Central memory CD8-positive, alpha-beta T cell (primary cell): ENCODE measurements around the gene TRIM46.
A peak's percentile ranks its signal among the peaks of the same experiment; 100 is the strongest.

Source experiments
- ATAC-seq: fragments of 150-1000 bp; cut with Tn5 transposase; replicated peaks from 2 replicates; pipeline ENCODE4 v1.10.0; 2022; ENCODE audit warnings: mild to moderate bottlenecking, moderate FRiP score, moderate number of reproducible peaks; ENCODE audit not compliant: poor library complexity, severe bottlenecking; ENCODE audit errors: extremely low read depth
- DNase-seq, 2 donors: peaks; one replicate each; pipeline ENCODE4 v3.0.0; 2021; ENCODE audit warnings: low spot score in 2 of 2
- H3K27ac Mint-ChIP-seq: one replicate; pipeline ENCODE4 v1.8.0; 2022; ENCODE audit warnings: low read depth, mild to moderate bottlenecking, moderate library complexity, mixed read lengths
- H3K27me3 Mint-ChIP-seq: one replicate; pipeline ENCODE4 v1.8.0; 2022; ENCODE audit warnings: mixed read lengths
- H3K36me3 Mint-ChIP-seq: one replicate; pipeline ENCODE4 v1.8.0; 2022; ENCODE audit warnings: mild to moderate bottlenecking, moderate library complexity, mixed read lengths; ENCODE audit not compliant: insufficient read depth
- H3K4me1 Mint-ChIP-seq: one replicate; pipeline ENCODE4 v1.8.0; 2022; ENCODE audit warnings: mixed read lengths
- H3K4me3 Mint-ChIP-seq: one replicate; pipeline ENCODE4 v1.8.0; 2022; ENCODE audit warnings: mild to moderate bottlenecking, moderate library complexity, mixed read lengths
- H3K9me3 Mint-ChIP-seq: one replicate; pipeline ENCODE4 v1.8.0; 2022; ENCODE audit warnings: mixed read lengths

The TRIM46 gene, protein sequence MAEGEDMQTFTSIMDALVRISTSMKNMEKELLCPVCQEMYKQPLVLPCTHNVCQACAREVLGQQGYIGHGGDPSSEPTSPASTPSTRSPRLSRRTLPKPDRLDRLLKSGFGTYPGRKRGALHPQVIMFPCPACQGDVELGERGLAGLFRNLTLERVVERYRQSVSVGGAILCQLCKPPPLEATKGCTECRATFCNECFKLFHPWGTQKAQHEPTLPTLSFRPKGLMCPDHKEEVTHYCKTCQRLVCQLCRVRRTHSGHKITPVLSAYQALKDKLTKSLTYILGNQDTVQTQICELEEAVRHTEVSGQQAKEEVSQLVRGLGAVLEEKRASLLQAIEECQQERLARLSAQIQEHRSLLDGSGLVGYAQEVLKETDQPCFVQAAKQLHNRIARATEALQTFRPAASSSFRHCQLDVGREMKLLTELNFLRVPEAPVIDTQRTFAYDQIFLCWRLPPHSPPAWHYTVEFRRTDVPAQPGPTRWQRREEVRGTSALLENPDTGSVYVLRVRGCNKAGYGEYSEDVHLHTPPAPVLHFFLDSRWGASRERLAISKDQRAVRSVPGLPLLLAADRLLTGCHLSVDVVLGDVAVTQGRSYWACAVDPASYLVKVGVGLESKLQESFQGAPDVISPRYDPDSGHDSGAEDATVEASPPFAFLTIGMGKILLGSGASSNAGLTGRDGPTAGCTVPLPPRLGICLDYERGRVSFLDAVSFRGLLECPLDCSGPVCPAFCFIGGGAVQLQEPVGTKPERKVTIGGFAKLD

DNA sequence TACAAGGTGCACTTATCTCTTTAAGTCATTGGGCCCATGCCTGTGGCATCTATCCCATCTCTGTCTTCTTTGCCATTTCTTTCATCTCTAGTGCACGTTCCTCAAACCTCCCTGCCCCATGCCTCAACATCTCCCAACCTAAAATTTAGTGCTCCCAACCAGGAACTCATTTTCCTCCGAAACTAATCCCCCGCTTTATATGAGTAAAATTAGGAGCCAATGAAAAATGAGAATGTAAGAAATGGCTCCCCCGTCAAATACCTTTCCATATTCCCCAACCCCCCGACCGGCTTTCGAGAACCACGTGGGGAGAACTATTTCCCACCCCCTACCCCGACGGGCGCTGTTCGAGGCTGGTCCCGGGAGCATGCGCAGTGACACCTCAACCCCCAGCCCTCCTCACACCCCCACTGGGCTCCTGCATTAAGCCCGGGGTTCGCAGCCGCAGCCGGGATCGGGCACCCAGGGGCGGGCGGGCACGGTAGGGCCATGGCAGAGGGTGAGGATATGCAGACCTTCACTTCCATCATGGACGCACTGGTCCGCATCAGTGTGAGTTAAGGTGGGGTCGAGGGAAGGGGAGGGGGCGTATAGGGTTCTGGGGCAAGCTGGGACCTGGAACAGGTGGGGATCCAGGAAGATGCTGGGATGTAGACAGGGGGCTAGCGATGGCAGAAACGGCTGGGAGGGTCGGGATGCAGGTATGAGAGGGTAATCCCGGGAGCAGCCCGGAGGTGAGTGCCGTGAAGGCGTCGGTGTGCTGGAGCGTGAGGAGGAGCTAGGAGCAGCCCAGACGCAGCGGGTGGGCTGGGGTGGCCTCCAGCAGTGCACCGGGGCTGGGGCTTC is at the start of gene TRIM46:
Gene TRIM46 (plus strand): TSS at position 372 of the 846 bp plus-strand sequence. CDS start 118 bp downstream, at position 490.
- Mint-ChIP-seq H3K27me3 (no peaks in the 10 kb centered on the region), H3K36me3 (peaks cover 35% of the 10 kb centered on the region), H3K9me3 (no peaks in the 10 kb centered on the region), H3K4me3 (peak within 1 kb of the TSS; percentile 97), H3K4me1 (peaks cover 43% of the 10 kb centered on the region), H3K27ac (peak within 1 kb of the TSS; percentile 97)
- ATAC-seq (peak; percentile 22), DNase-seq (no peak)

DNA sequence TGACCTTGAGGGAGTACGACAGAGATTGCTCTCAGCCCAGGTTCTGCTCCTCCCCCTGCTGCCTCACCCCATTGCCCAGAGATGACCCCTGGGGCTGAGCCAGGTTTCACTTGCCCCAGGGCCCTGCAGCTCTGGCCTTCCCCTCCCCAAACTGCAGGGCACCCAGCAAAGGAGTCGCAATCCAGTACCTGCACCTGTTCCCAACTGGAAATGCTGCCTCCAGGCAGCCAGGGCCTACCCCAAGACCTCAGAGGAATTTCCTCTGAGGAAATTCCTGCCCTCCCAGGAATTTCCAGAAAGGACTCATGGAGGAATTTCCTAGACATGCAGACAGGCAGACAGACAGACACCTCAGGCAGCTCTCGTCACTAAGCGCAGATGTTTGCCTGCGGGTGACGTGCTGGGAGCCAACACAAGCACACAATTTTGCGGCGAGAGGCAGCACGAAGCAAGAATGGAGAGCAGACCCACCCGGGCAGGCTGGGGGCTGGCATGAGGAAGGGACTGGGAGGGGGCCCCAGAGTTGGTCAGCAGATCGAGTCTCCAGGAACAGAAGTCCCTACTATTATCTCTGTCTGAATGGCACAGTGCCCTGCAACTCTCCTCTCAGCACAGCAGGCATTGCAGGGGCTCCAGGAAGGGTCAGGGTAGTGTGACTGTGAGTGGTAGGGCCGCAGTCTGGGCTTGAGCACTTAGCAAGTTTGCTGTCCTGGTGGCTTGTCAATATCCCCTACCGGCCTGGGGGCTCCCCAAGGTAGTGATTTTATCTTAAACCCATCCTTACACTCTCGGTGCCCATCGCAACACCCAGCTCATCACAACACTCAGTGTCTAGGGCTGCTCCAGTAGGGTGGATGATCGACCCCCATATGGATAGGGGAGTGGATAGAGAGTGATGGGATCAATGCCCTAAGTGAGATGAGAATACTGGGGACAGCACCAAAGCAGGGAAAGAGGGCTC is 48.9 kb upstream of the TRIM46 start:
- no peak overlapping the region for H3K4me3 Mint-ChIP-seq
- ATAC-seq (no peak), DNase-seq (no peak)
- H3K27ac Mint-ChIP-seq = no peak overlapping the region
- no peaks in the 10 kb centered on the region for H3K36me3 Mint-ChIP-seq
- no peaks in the 10 kb centered on the region for H3K9me3 Mint-ChIP-seq
- peaks cover 24% of the 10 kb centered on the region for H3K4me1 Mint-ChIP-seq
- H3K27me3 Mint-ChIP-seq = peaks cover 31% of the 10 kb centered on the region

DNA sequence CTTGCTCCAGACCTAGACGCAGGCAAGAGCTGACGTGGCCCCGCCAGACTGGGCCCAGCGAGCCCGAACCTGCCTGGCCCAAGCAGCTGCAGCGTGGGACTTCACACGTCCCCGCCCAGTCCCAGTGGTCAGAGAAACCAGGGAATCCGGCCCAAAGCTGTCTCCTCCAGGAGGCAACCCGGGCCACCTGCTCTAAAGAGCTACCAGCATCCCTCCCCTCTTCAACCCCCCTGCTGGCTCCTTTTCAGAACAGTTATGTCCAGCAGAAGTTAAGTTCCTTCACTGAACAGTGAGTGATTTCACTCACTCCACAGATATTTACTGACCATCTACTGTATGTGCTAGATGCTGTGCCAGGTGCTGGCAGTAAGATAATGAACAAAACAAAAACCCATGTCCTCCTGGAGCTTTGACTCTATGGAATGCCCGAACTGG is 48.1 kb upstream of the TRIM46 start:
- Mint-ChIP-seq H3K4me1 (peaks cover 24% of the 10 kb centered on the region), H3K27ac (no peak overlapping the region), H3K9me3 (no peaks in the 10 kb centered on the region), H3K36me3 (no peaks in the 10 kb centered on the region), H3K27me3 (peaks cover 36% of the 10 kb centered on the region), H3K4me3 (peak overlapping the region; percentile 32)
- no peak for DNase-seq
- no peak for ATAC-seq

DNA sequence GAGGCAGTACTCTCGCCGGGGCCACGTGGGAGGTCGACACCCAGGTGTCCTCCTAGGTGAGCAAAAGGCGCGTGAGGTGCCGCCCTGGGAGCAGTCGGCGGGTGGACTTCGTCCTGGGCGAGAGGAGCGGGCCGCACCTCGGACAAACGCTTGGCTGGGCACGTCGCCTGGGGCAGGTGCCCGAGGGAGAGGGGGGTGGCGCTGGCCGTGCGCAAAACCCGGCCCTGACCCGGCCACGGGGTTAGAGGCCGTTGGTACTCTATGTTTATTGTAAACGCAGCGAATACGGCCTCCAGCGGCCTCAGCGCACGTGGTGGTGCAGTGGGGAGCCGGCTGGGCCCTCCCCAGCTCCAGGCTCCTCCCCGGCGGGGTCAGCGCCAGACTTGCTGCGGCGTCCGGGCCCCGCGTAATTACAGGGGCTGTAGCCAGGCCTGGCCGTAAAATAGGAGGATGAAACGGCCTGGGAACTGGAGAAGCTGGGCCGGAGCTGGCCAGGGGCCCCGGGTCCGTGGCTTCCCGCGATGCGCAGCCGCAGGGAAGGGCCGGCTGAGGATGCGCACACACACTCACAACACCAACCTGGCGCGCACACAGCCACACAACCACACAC is 47.6 kb upstream of the TRIM46 start:
- H3K4me3 Mint-ChIP-seq = peak overlapping the region; percentile 81
- H3K36me3 Mint-ChIP-seq = no peaks in the 10 kb centered on the region
- H3K27ac Mint-ChIP-seq = no peak overlapping the region
- no peaks in the 10 kb centered on the region for H3K9me3 Mint-ChIP-seq
- peaks cover 41% of the 10 kb centered on the region for H3K27me3 Mint-ChIP-seq
- no peak for DNase-seq
- ATAC-seq = no peak
- H3K4me1 Mint-ChIP-seq = peaks cover 24% of the 10 kb centered on the region

DNA sequence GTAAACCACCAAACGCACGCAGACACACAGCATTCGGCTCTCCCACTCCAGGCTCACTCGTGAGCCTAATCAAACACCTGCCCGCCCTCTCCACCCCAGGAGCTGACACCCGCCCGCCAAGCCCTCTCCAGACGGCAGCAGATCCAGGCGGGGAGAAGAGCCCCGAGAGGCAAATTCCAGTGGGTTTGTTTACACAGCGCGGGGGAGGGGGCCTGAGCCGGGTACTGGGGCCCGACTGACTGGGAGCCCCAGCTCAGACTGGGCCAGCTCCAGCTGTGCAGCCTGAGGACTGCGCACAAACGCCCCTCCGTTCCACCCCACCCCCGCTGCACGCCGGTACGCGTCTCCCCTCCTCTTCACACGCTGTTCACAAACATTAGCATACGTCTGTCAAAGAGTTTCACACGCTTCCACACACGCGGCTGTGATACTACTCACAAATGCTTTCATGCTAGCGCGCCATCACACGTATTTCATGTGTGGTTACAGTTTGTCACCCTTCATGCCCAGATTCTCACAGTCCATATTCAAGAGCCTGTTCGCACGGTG is 47.0 kb upstream of the TRIM46 start:
- Mint-ChIP-seq H3K36me3 (no peaks in the 10 kb centered on the region), H3K27ac (peak overlapping the region; percentile 30), H3K4me3 (peak overlapping the region; percentile 81), H3K9me3 (no peaks in the 10 kb centered on the region), H3K4me1 (peaks cover 24% of the 10 kb centered on the region), H3K27me3 (peaks cover 44% of the 10 kb centered on the region)
- DNase-seq (peak in 1 of 2 donors; percentile 50), ATAC-seq (peak; percentile 93)

DNA sequence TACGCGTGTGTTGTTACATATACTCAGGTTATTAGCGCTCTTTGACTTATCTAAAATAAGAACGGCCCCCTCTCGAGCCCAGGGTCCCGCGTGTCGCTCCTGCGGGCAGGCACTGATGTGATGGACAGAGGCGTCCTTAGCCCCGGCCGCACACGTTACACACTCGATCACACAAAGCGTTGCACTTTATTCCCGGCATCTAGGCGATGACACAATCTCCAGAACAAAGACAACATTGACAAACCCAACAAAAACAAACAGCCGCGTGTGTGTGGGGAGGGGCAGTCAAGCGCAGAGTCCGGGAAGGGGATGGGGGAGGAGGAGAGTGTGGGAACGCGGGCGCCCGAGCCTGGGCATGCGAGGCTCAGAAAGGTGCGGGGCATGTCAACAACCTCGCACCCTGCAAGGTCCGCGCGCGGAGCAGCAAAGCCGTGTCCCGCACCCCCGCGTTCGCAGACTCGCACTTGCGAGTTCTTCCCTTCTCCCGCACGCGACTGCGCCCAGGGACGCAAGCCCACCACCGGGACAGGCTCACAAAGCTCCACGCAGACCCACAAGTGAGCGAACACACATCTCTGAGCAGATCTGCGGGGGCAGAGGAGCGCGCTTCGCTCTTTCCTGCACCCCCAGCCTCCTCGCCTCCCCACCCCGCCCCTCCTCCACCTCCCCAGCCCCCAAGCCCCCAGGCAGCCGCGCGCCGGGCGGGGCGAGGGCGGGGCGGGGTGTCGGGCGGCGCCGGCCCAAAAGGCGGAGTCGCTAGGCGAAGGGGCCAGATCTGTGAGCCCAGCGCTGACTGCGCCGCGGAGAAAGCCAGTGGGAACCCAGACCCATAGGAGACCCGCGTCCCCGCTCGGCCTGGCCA is 46.3 kb upstream of the TRIM46 start, which contains the start of gene EFNA1:
Gene EFNA1 (plus strand): TSS at position 772 of the 862 bp plus-strand sequence. CDS start 102 bp downstream, outside the sequence.
- peaks cover 24% of the 10 kb centered on the region for H3K4me1 Mint-ChIP-seq
- no peaks in the 10 kb centered on the region for H3K9me3 Mint-ChIP-seq
- H3K36me3 Mint-ChIP-seq = no peaks in the 10 kb centered on the region
- H3K27me3 Mint-ChIP-seq = peaks cover 44% of the 10 kb centered on the region
- peak within 1 kb of the TSS; percentile 81 for H3K4me3 Mint-ChIP-seq
- ATAC-seq = peak; percentile 22
- peak within 1 kb of the TSS; percentile 30 for H3K27ac Mint-ChIP-seq
- no peak for DNase-seq

GRCh38 chr1:155127967-155128754 is 45.5 kb upstream of the TRIM46 start:
- H3K9me3 Mint-ChIP-seq = no peaks in the 10 kb centered on the region

DNA sequence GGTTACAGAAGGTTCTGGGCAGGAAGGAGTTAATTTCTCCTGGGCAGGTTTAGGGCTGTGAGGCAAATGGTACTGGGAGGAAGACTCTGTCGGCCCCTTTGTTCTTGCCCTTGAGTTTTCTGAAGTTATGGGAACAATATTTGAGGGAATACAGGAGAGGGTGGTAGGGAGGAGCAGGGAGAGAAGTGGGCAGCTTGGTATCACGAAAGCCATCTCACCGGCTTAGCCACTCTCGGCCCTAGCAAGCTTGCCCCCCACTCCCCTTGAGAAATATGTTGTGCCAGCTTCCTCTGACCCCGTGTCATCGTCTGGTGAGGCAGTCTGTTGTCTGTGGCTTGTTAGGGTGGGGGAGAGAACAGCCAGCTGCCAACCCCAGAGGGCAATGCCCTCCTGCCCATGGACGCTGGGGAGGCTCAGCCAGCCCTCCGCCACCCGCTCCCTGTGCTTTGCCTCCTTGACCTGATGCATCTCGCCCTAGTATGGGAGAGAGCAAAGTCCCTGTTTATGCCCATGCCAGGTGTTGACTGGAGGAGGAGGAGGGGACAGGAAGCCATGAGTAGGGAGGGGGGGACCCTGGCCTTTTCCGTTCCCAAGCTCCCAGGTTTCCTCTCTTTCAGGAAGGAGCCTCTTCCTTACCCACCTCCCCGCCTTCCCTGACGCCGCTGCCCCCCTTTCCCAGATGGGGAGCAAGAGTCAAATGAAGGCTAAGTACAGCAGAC is 44.7 kb upstream of the TRIM46 start:
- H3K4me3 Mint-ChIP-seq = peak overlapping the region; percentile 81
- H3K36me3 Mint-ChIP-seq = no peaks in the 10 kb centered on the region
- ATAC-seq (no peak), DNase-seq (no peak)
- H3K27me3 Mint-ChIP-seq = peaks cover 44% of the 10 kb centered on the region
- H3K9me3 Mint-ChIP-seq = no peaks in the 10 kb centered on the region
- no peak overlapping the region for H3K27ac Mint-ChIP-seq
- peaks cover 24% of the 10 kb centered on the region for H3K4me1 Mint-ChIP-seq

More at GRCh38 chr1:155127967-155128754, 45.5 kb upstream of the TRIM46 start:
- Mint-ChIP-seq H3K27me3 (peaks cover 44% of the 10 kb centered on the region), H3K4me1 (peaks cover 24% of the 10 kb centered on the region), H3K4me3 (peak overlapping the region; percentile 81), H3K27ac (peak overlapping the region; percentile 13), H3K36me3 (no peaks in the 10 kb centered on the region)
- ATAC-seq (no peak), DNase-seq (no peak)

DNA sequence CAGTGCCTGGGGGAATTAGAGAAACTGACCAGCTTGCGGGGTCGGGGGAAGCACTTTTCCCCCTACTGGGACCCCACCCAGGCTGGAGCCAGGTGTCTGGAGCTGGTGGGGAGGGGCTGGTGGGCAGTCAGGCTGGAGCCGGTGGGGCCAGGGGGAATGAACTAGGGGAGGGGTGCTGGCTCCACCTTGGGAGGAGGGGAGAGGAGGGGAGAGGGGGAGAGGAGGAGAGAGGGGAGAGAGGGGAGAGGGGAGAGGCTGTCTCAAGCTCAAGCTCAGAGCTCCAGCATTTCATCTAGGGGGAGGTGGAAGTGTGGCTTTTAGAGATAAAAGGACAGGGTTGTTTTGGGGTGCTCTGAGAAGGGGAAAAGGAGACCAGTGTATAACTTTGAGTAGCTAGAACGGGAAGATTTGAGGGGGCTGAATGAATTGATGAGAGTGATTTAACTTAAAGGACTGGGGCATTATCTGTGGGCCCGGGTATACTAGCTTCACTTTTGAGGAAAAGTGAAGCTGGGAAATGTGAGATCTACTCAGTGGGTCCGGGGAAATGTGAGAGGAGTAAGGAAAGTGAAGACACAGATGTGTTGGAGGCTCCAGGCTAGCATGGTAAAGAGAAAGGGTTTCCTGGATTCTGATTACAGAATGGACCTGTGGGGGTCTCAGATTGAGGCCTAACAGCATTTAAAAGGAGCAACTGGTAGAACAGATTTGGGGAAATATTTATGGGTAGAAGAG is 43.2 kb upstream of the TRIM46 start:
- Mint-ChIP-seq H3K36me3 (peaks cover 1% of the 10 kb centered on the region), H3K9me3 (no peaks in the 10 kb centered on the region), H3K4me1 (peaks cover 33% of the 10 kb centered on the region), H3K27me3 (peaks cover 44% of the 10 kb centered on the region), H3K4me3 (no peak overlapping the region), H3K27ac (no peak overlapping the region)
- no peak for ATAC-seq
- DNase-seq = no peak
